Gastroesophageal sphincter (tissue), 4 donors: Measurements from ENCODE around the gene UST. TPM values are rescaled to one million over a fixed set of nuclear protein-coding genes. Genes with fewer than 3 reads are reported as not detected.
A peak's percentile ranks its signal among the peaks of the same experiment; 100 is the strongest.

Experiments
- ATAC-seq: fragments of 150-250 bp; one replicate; pipeline ENCODE4 v1.9.1; 2016; ENCODE audit warnings: mild to moderate bottlenecking, moderate library complexity
- H3K27ac ChIP-seq, 4 donors: fragments of 200-600 bp; sonication (generic) in 3 of 4; 1 replicate in 3 of 4; 2 replicates in 1 of 4; pipeline ENCODE4 v1.5.1; 2016 to 2019
- H3K27me3 ChIP-seq: fragments of 200-600 bp; sonication (generic); one replicate; pipeline ENCODE4 v1.5.1; 2019
- H3K36me3 ChIP-seq, 2 donors: fragments of 200-600 bp; sonication (generic); one replicate each; pipeline ENCODE4 v1.5.1; 2019; ENCODE audit warnings: control low read depth in 1 of 2
- H3K4me1 ChIP-seq, 3 donors: fragments of 200-600 bp; sonication (generic); 1 replicate in 2 of 3; 2 replicates in 1 of 3; pipeline ENCODE4 v1.5.1; 2016 to 2019; ENCODE audit warnings: control low read depth in 2 of 3
- H3K4me3 ChIP-seq, 2 donors: fragments of 200-600 bp; sonication (generic); one replicate each; pipeline ENCODE4 v1.5.1; 2019; ENCODE audit warnings: mild to moderate bottlenecking in 1 of 2, moderate library complexity in 1 of 2
- H3K9me3 ChIP-seq, 3 donors: fragments of 200-600 bp; sonication (generic); one replicate each; pipeline ENCODE4 v1.5.1; 2017 to 2019; ENCODE audit warnings: control low read depth in 2 of 3
- EP300 ChIP-seq: sonication (generic); formaldehyde crosslinking; IDR thresholded peaks from one replicate; pipeline ENCODE4 v1.6.1; 2017; ENCODE audit warnings: antibody characterized with exemption, mild to moderate bottlenecking
- POLR2A ChIP-seq, 2 donors: fragments of 450-650 bp; IDR thresholded peaks; one replicate each; pipeline ENCODE4 v1.6.1; 2017; ENCODE audit warnings: antibody characterized with exemption in 2 of 2, mild to moderate bottlenecking in 2 of 2, moderate library complexity in 1 of 2
- POLR2AphosphoS5 ChIP-seq: sonication (generic); formaldehyde crosslinking; IDR thresholded peaks from one replicate; pipeline ENCODE4 v1.6.1; 2017; ENCODE audit warnings: antibody characterized with exemption
- WGBS, 2 donors: methylation state at CpG; one replicate each; pipeline ENCODE4 v1.1.5; 2018; ENCODE audit warnings: low coverage in 1 of 2; 5-methylcytosine and 5-hydroxymethylcytosine counted together
- total RNA-seq, 4 donors: library from RNA; depleted of rRNA; stranded (reverse); fragments of >200 nt; gene quantifications; one replicate each; pipeline ENCODE4 v1.1.0, GENCODE V29; 2016
- TF ChIP-seq, protein P1 (sequence below), 4 experiments: fragments of 200-600 bp in 2 of 4; fragments of 450-650 bp in 2 of 4; sonication (generic) in 1 of 4; IDR thresholded peaks; one replicate each; pipeline ENCODE4 v1.5.1; 2017 to 2019; ENCODE audit warnings: antibody characterized with exemption in 4 of 4, mild to moderate bottlenecking in 2 of 4, moderate library complexity in 2 of 4

UST gene, protein sequence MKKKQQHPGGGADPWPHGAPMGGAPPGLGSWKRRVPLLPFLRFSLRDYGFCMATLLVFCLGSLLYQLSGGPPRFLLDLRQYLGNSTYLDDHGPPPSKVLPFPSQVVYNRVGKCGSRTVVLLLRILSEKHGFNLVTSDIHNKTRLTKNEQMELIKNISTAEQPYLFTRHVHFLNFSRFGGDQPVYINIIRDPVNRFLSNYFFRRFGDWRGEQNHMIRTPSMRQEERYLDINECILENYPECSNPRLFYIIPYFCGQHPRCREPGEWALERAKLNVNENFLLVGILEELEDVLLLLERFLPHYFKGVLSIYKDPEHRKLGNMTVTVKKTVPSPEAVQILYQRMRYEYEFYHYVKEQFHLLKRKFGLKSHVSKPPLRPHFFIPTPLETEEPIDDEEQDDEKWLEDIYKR
- total RNA-seq = 10 to 100 TPM; 17.4 to 48.1 (median 32.4) TPM

DNA sequence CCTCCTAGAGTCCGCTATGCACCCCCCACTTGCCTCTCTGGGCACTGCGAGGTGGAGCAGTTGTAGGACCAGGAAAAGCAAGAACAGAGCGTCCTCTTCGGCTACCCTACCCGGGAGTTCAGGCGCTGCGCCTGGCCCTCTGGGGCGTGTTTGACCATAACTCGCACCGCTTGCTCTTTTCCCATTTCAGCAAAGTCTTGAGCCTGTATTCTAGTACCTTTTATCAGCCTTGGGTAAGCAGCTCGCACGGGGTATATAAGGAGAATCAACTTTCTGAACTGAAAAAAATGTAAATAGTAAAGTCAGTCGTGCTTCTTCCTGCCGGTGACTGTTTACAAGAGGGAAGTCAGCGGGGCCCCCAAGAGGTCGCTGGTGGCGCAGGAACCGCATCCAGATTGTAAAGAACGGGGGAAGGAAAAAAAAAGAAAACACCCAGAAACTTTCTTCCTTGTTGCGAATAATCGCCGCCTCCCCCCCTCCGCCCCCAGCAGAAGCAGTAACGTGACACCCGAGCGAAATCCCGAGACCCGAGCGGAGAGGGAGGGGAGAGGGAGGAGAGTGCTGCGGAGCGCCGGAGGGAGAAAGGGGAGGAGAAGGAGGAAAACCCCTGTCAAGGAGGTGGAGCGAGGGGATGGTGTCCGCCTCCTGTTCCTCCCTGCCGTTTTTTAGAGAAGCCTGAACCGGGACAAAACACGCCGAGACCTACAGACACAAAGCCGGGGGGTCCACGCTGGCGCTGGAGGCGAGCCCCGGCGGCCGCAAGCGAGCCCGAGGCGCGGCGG is at the start of gene UST:
UST (plus strand) TSS at position 668 of the 782 bp plus-strand sequence. CDS start 401 bp downstream, outside the sequence.
- WGBS, 2 donors = 0% methylated on average over 13 to 18 of the region's 50 CpGs
- Histone ChIP-seq H3K36me3 (no peaks in the 10 kb centered on the region), H3K4me1 (peaks cover 0 to 40% (median 0%) of the 10 kb centered on the region in 3 donors), H3K9me3 (no peaks in the 10 kb centered on the region), H3K27ac (peak within 1 kb of the TSS; percentile 66 to 96 (median 84)), H3K4me3 (peak within 1 kb of the TSS; percentile 71 to 89), H3K27me3 (peaks cover 5% of the 10 kb centered on the region)
- peak; percentile 92 for ATAC-seq
- peak in 1 of 2 donors; percentile 30 for TF ChIP-seq POLR2A (IDR thresholded peaks at IDR 0.05)
- TF ChIP-seq, protein P1, sequence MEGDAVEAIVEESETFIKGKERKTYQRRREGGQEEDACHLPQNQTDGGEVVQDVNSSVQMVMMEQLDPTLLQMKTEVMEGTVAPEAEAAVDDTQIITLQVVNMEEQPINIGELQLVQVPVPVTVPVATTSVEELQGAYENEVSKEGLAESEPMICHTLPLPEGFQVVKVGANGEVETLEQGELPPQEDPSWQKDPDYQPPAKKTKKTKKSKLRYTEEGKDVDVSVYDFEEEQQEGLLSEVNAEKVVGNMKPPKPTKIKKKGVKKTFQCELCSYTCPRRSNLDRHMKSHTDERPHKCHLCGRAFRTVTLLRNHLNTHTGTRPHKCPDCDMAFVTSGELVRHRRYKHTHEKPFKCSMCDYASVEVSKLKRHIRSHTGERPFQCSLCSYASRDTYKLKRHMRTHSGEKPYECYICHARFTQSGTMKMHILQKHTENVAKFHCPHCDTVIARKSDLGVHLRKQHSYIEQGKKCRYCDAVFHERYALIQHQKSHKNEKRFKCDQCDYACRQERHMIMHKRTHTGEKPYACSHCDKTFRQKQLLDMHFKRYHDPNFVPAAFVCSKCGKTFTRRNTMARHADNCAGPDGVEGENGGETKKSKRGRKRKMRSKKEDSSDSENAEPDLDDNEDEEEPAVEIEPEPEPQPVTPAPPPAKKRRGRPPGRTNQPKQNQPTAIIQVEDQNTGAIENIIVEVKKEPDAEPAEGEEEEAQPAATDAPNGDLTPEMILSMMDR (IDR thresholded peaks at IDR 0.05) = peak in 2 of 4 experiments; percentile 24 to 59
- peak; percentile 72 for TF ChIP-seq POLR2AphosphoS5
- no peak for TF ChIP-seq EP300

DNA sequence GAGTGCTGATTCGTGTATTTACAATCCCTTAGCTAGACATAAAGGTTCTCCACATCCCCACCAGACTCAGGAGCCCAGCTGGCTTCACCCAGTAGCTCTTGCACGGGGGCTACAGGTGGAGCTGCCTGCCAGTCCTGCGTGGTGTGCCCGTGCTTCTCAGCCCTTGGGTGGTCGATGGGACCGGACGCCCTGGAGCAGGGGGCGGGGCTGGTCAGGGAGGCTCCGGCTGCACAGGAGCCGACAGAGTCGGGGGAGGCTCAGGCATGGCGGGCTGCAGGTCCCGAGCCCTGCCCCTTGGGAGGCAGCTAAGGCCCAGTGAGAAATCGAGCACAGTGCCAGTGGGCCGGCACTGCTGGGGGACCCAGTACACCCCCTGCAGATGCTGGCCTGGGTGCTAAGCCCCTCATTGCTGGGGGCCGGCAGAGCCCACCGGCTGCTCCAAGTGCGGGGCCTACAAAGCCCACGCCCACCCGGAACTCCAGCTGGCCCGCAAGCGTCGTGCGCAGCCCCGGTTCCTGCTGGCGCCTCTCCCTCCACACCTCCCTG is 48.9 kb upstream of the UST start:
- Histone ChIP-seq H3K4me1 (peaks cover 0 to 20% (median 0%) of the 10 kb centered on the region in 3 donors), H3K27ac (no peak overlapping the region), H3K36me3 (no peaks in the 10 kb centered on the region), H3K9me3 (no peaks in the 10 kb centered on the region), H3K4me3 (no peak overlapping the region), H3K27me3 (no peaks in the 10 kb centered on the region)
- 100% methylated on average over 1 of the region's 26 CpGs; no CpG with 5 or more reads in 1 of the 2 donors for WGBS, 2 donors
- TF ChIP-seq EP300 (no peak), POLR2AphosphoS5 (no peak), POLR2A (IDR thresholded peaks at IDR 0.05) (no peak)
- TF ChIP-seq, protein P1 (IDR thresholded peaks at IDR 0.05) = no peak
- ATAC-seq = no peak

DNA sequence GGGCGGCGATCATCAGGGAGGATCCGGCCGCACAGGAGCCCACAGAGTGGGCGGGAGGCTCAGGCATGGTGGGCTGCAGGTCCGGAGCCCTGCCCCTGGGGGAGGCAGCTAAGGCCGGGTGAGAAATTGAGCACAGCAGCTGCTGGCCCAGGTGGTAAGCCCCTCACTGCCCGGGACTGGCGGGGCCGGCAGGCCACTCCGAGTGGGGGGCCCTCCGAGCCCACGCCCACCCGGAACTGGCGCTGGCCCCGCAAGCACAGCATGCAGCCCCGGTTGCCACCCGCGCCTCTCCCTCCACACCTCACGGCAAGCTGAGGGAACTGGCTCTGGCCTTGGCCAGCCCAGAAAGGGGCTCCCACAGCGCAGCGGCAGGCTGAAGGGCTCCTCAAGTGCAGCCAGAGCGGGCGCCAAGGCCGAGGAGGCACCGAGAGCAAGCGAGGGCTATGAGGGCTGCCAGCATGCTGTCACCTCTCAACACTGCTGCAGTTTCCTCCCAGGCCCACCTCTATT is 48.1 kb upstream of the UST start:
- Histone ChIP-seq H3K4me3 (no peak overlapping the region), H3K27ac (no peak overlapping the region), H3K27me3 (no peaks in the 10 kb centered on the region), H3K36me3 (no peaks in the 10 kb centered on the region), H3K4me1 (peaks cover 0 to 20% (median 0%) of the 10 kb centered on the region in 3 donors), H3K9me3 (no peaks in the 10 kb centered on the region)
- TF ChIP-seq, protein P1 (IDR thresholded peaks at IDR 0.05) = no peak
- TF ChIP-seq EP300 = no peak
- no peak for TF ChIP-seq POLR2A (IDR thresholded peaks at IDR 0.05)
- no peak for TF ChIP-seq POLR2AphosphoS5
- no peak for ATAC-seq
- no CpG with 5 or more reads among the region's 27 CpGs for WGBS, 2 donors

DNA sequence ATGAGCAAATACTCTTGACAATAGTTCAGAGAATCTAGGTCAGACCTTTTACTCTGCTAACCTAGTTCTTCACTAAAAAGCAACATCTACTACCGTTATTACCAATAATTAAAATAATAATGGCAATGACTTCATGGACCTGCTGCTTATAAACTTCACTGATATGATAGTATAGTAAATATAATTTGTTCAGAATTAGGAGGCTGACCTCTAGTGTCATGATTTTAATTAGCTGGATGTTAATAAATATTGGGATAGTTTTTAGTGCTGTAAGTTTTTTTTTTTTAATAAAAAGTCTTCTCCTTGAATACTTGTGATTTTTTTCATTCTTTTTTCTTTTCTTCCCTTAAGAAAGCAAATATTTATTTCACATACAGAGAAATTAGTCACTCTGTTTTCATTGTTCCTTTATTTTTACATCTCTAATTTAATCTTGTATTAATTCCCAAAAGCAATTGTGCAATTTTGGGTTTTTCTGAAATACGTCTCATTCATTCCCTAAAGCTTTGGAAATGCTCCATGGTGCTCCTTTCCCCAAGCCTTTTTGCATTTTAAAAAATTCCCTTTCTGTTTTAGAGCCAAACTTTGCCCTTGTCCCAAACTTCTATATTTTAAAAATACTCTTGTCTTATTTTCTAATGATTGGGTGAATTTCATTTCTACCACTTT is 46.6 kb upstream of the UST start:
- H3K9me3 ChIP-seq = no peaks in the 10 kb centered on the region
- H3K36me3 ChIP-seq = no peaks in the 10 kb centered on the region
- 30 to 32% methylated on average over 2 of the region's 2 CpGs for WGBS, 2 donors
- TF ChIP-seq EP300 (no peak), POLR2A (IDR thresholded peaks at IDR 0.05) (no peak), POLR2AphosphoS5 (no peak)
- TF ChIP-seq, protein P1 (IDR thresholded peaks at IDR 0.05) = no peak
- peak overlapping the region in 2 of 4 donors; percentile 43 to 49 for H3K27ac ChIP-seq
- H3K4me1 ChIP-seq = peaks cover 0 to 20% (median 0%) of the 10 kb centered on the region in 3 donors
- H3K4me3 ChIP-seq = peak overlapping the region in 1 of 2 donors; percentile 32
- no peak for ATAC-seq
- H3K27me3 ChIP-seq = no peaks in the 10 kb centered on the region
